OCI-LY1 (cell line): ENCODE results near the gene RGPD3.

Source experiments
- H2AFZ ChIP-seq: fragments of 200-600 bp; sonication (generic), shearing (Covaris generic); 2 replicates; pipeline ENCODE4 v1.6.0; 2014; ENCODE audit warnings: antibody characterized with exemption, mild to moderate bottlenecking, low read length
- H3F3A ChIP-seq: fragments of 200-600 bp; sonication (generic), shearing (Covaris generic); 2 replicates; pipeline ENCODE4 v1.6.0; 2014; ENCODE audit warnings: mild to moderate bottlenecking, antibody characterized with exemption, low read length, moderate library complexity; ENCODE audit not compliant: insufficient read depth
- H3K27ac ChIP-seq: fragments of 200-600 bp; sonication (generic); 2 replicates; pipeline ENCODE4 v1.5.1; 2014; ENCODE audit warnings: low read length, mixed run types, mild to moderate bottlenecking, low read depth; ENCODE audit not compliant: poor library complexity, severe bottlenecking
- H3K27me3 ChIP-seq: fragments of 200-600 bp; sonication (generic); 2 replicates; pipeline ENCODE4 v1.6.0; 2014; ENCODE audit warnings: antibody characterized with exemption, mild to moderate bottlenecking, low read length, moderate library complexity; ENCODE audit not compliant: insufficient read depth
- H3K36me3 ChIP-seq: fragments of 200-600 bp; sonication (generic); 2 replicates; pipeline ENCODE4 v1.6.1; 2014; ENCODE audit warnings: mild to moderate bottlenecking, antibody characterized with exemption, low read length, moderate library complexity, mixed read lengths; ENCODE audit not compliant: insufficient read depth
- H3K4me1 ChIP-seq: fragments of 200-600 bp; sonication (generic); 2 replicates; pipeline ENCODE4 v1.5.1; 2014; ENCODE audit warnings: mild to moderate bottlenecking, low read length, moderate library complexity; ENCODE audit not compliant: insufficient read depth, severe bottlenecking
- H3K4me2 ChIP-seq: fragments of 200-600 bp; sonication (generic), shearing (Covaris generic); 2 replicates; pipeline ENCODE4 v1.6.1; 2014; ENCODE audit warnings: low read length
- H3K4me3 ChIP-seq: fragments of 200-600 bp; sonication (generic); 2 replicates; pipeline ENCODE4 v1.5.1; 2014; ENCODE audit warnings: low read length, low read depth, mild to moderate bottlenecking, mixed read lengths; ENCODE audit not compliant: poor library complexity, severe bottlenecking
- H3K79me2 ChIP-seq: fragments of 200-600 bp; shearing (Covaris generic); 2 replicates; pipeline ENCODE4 v1.6.1; 2016; ENCODE audit warnings: mixed run types, low read length, mixed read lengths; ENCODE audit not compliant: insufficient read depth
- H3K9ac ChIP-seq: fragments of 200-600 bp; sonication (generic), shearing (Covaris generic); 2 replicates; pipeline ENCODE4 v1.6.1; 2014; ENCODE audit warnings: mild to moderate bottlenecking, low read length, mixed read lengths
- H3K9me2 ChIP-seq: fragments of 200-600 bp; sonication (generic), shearing (Covaris generic); 2 replicates; pipeline ENCODE4 v1.6.1; 2014; ENCODE audit warnings: low read depth, mild to moderate bottlenecking, low read length, mixed read lengths
- H3K9me3 ChIP-seq: fragments of 200-600 bp; shearing (Covaris generic); 2 replicates; pipeline ENCODE4 v1.6.1; 2014; ENCODE audit warnings: low read length, mixed read lengths
- H4K20me1 ChIP-seq: fragments of 200-600 bp; sonication (generic), shearing (Covaris generic); 2 replicates; pipeline ENCODE4 v1.6.0; 2016; ENCODE audit warnings: mild to moderate bottlenecking, low read length; ENCODE audit not compliant: insufficient read depth
- EZH2 ChIP-seq: fragments of 200-600 bp; sonication (generic), shearing (Covaris generic); IDR thresholded peaks from 2 replicates; pipeline ENCODE4 v1.8.0; 2017; ENCODE audit warnings: borderline replicate concordance, mixed run types, mild to moderate bottlenecking, antibody characterized with exemption, low read length, moderate library complexity, mixed read lengths
- TF ChIP-seq, protein P1 (sequence below): fragments of 200-600 bp; sonication (generic), shearing (Covaris generic); IDR thresholded peaks from 2 replicates; pipeline ENCODE4 v1.5.1; 2017; ENCODE audit warnings: mild to moderate bottlenecking, antibody characterized with exemption, low read length, moderate library complexity, mixed read lengths

RGPD3 gene

DNA sequence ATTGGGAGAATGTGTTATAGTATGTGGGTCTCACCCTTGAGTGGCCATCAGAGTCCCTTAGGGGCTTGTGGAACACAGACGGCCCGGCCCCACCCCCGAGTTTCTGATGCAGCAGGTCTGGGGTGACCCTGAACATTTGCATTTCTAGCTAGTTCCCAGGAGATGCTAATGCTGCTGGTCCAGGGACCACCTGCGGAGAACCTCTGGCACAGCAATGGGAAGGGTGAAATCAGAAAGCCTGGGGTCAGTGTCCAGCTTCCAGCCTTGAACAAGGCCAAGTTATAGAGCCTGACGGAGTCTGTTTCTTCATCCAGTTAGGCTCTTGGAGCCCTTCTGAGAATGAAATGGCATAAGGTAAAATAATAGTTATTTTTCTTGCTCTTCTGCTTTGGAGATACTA is 126.5 kb downstream of the RGPD3 start:
- H3K79me2 ChIP-seq = no peaks in the 10 kb centered on the region
- H3K9ac ChIP-seq = no peak overlapping the region
- H3K4me1 ChIP-seq = no peaks in the 10 kb centered on the region
- H3K27me3 ChIP-seq = no peaks in the 10 kb centered on the region; the same call in 1 of the 2 replicates
- H3K9me2 ChIP-seq = no peaks in the 10 kb centered on the region
- H3K36me3 ChIP-seq = no peaks in the 10 kb centered on the region
- no peak overlapping the region for H3K4me2 ChIP-seq
- no peak overlapping the region for H3K4me3 ChIP-seq
- no peaks in the 10 kb centered on the region for H3F3A ChIP-seq
- TF ChIP-seq, protein P1, sequence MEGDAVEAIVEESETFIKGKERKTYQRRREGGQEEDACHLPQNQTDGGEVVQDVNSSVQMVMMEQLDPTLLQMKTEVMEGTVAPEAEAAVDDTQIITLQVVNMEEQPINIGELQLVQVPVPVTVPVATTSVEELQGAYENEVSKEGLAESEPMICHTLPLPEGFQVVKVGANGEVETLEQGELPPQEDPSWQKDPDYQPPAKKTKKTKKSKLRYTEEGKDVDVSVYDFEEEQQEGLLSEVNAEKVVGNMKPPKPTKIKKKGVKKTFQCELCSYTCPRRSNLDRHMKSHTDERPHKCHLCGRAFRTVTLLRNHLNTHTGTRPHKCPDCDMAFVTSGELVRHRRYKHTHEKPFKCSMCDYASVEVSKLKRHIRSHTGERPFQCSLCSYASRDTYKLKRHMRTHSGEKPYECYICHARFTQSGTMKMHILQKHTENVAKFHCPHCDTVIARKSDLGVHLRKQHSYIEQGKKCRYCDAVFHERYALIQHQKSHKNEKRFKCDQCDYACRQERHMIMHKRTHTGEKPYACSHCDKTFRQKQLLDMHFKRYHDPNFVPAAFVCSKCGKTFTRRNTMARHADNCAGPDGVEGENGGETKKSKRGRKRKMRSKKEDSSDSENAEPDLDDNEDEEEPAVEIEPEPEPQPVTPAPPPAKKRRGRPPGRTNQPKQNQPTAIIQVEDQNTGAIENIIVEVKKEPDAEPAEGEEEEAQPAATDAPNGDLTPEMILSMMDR = no peak
- no peak for TF ChIP-seq EZH2
- H3K27ac ChIP-seq = no peak overlapping the region
- no peaks in the 10 kb centered on the region for H3K9me3 ChIP-seq
- no peak overlapping the region for H2AFZ ChIP-seq
- H4K20me1 ChIP-seq = no peaks in the 10 kb centered on the region
